22Rv1 (cell line): Measurements from ENCODE around the gene PKP4.

Source experiments
- ZFX ChIP-seq: fragments of 450-650 bp; IDR thresholded peaks from 2 replicates; pipeline ENCODE4 v1.6.1; 2017; ENCODE audit warnings: antibody characterized with exemption, borderline replicate concordance
- TF ChIP-seq, protein P1 (sequence below): fragments of 450-650 bp; IDR thresholded peaks from 2 replicates; pipeline ENCODE4 v1.5.1; 2017; ENCODE audit warnings: mild to moderate bottlenecking

DNA sequence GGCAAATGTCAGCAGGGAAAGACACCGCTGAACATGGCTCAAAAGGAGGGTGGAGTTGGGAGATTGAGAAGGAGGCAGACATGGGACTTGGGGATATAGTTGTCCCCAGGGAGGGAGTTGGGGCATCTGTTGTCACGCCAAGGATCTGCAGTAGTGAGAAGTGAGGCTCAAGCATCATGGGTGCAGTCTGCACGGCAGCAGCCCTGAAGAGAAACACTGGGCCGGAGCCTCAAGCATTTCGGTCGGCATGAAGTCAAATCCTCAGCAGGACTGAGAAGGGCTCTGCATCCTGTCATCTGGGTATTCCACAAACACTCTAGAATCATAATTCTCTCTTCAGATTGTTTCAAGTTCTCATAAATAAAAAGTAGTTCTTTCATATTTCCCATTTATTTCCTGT, 205.7 kb downstream of the PKP4 start:
- TF ChIP-seq, protein P1, sequence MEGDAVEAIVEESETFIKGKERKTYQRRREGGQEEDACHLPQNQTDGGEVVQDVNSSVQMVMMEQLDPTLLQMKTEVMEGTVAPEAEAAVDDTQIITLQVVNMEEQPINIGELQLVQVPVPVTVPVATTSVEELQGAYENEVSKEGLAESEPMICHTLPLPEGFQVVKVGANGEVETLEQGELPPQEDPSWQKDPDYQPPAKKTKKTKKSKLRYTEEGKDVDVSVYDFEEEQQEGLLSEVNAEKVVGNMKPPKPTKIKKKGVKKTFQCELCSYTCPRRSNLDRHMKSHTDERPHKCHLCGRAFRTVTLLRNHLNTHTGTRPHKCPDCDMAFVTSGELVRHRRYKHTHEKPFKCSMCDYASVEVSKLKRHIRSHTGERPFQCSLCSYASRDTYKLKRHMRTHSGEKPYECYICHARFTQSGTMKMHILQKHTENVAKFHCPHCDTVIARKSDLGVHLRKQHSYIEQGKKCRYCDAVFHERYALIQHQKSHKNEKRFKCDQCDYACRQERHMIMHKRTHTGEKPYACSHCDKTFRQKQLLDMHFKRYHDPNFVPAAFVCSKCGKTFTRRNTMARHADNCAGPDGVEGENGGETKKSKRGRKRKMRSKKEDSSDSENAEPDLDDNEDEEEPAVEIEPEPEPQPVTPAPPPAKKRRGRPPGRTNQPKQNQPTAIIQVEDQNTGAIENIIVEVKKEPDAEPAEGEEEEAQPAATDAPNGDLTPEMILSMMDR = no peak
- no peak for TF ChIP-seq ZFX
